GM23338 (cell line): ENCODE measurements around the gene AP1AR. TPM values are rescaled to one million over a fixed set of nuclear protein-coding genes. Genes with fewer than 3 reads are reported as not detected.

ENCODE experiments used
- ATAC-seq: fragments of 200-7000 bp; cut with Tn5 transposase; 3 replicates; pipeline ENCODE4 v1.9.1; 2020
- DNase-seq: peaks from one replicate; pipeline ENCODE4 v3.0.0-alpha.2; 2015; ENCODE audit warnings: low spot score
- H2AFZ ChIP-seq: fragments of 200-600 bp; sonication (generic); 2 replicates; pipeline ENCODE4 v1.8.0; 2016; ENCODE audit warnings: antibody characterized with exemption, mild to moderate bottlenecking, moderate library complexity
- H3F3A ChIP-seq: fragments of 200-600 bp; sonication (generic); replicated peaks from 2 replicates; pipeline ENCODE4 v1.8.0; 2017; ENCODE audit warnings: antibody characterized with exemption, mixed run types, low read depth
- H3K27ac ChIP-seq: fragments of 200-600 bp; sonication (generic); 2 replicates; pipeline ENCODE4 v1.6.1; 2016; ENCODE audit warnings: low read depth
- H3K27me3 ChIP-seq: fragments of 200-600 bp; sonication (generic); 2 replicates; pipeline ENCODE4 v1.8.0; 2016; ENCODE audit warnings: mild to moderate bottlenecking, mixed run types, moderate library complexity; ENCODE audit not compliant: insufficient read depth
- H3K36me3 ChIP-seq: fragments of 200-600 bp; sonication (generic); 2 replicates; pipeline ENCODE4 v1.8.0; 2016; ENCODE audit warnings: mild to moderate bottlenecking; ENCODE audit not compliant: insufficient read depth
- H3K4me1 ChIP-seq: fragments of 200-600 bp; sonication (generic); 2 replicates; pipeline ENCODE4 v1.8.0; 2016; ENCODE audit warnings: mild to moderate bottlenecking, moderate library complexity; ENCODE audit not compliant: insufficient read depth
- H3K4me2 ChIP-seq: fragments of 200-600 bp; sonication (generic); 2 replicates; pipeline ENCODE4 v1.7.1; 2017; ENCODE audit warnings: mixed run types
- H3K4me3 ChIP-seq: fragments of 200-600 bp; sonication (generic); 2 replicates; pipeline ENCODE4 v1.6.1; 2016; ENCODE audit warnings: mixed run types
- H3K79me2 ChIP-seq: fragments of 200-600 bp; sonication (generic); replicated peaks from 2 replicates; pipeline ENCODE4 v1.8.0; 2017; ENCODE audit warnings: mild to moderate bottlenecking; ENCODE audit not compliant: insufficient read depth
- H3K9me2 ChIP-seq: fragments of 200-600 bp; sonication (generic); 2 replicates; pipeline ENCODE4 v1.8.0; 2017; ENCODE audit not compliant: insufficient read depth
- H4K20me1 ChIP-seq: fragments of 200-600 bp; sonication (generic); replicated peaks from 2 replicates; pipeline ENCODE4 v1.8.0; 2017; ENCODE audit warnings: mild to moderate bottlenecking; ENCODE audit not compliant: insufficient read depth
- H3K27ac Mint-ChIP-seq: 2 replicates; pipeline ENCODE4 v1.8.0; 2020; ENCODE audit warnings: inconsistent platforms, mild to moderate bottlenecking, moderate library complexity, mixed read lengths
- H3K27me3 Mint-ChIP-seq: 3 replicates; pipeline ENCODE4 v1.8.0; 2022; ENCODE audit warnings: low read depth, mild to moderate bottlenecking, moderate library complexity, mixed read lengths, inconsistent platforms; ENCODE audit not compliant: insufficient read depth, poor library complexity
- H3K36me3 Mint-ChIP-seq: 3 replicates; pipeline ENCODE4 v1.8.0; 2021; ENCODE audit warnings: low read depth, mild to moderate bottlenecking, inconsistent platforms, moderate library complexity, mixed read lengths
- H3K4me1 Mint-ChIP-seq: 3 replicates; pipeline ENCODE4 v1.8.0; 2020; ENCODE audit warnings: mild to moderate bottlenecking, inconsistent platforms, mixed read lengths
- H3K4me3 Mint-ChIP-seq: 3 replicates; pipeline ENCODE4 v1.8.0; 2021; ENCODE audit warnings: moderate library complexity, mild to moderate bottlenecking, inconsistent platforms, mixed read lengths
- H3K9me3 Mint-ChIP-seq: 3 replicates; pipeline ENCODE4 v1.8.0; 2020; ENCODE audit warnings: moderate library complexity, mild to moderate bottlenecking, inconsistent platforms, mixed read lengths
- CREB1 ChIP-seq: fragments of 250-450 bp; sonication (Bioruptor Pico); IDR thresholded peaks from 2 replicates; pipeline ENCODE4 v1.5.0; 2020; ENCODE audit warnings: low read depth, mild to moderate bottlenecking, moderate library complexity
- EZH2 ChIP-seq: fragments of 200-600 bp; sonication (generic); IDR thresholded peaks from one replicate; pipeline ENCODE4 v1.8.0; 2017; ENCODE audit warnings: antibody characterized with exemption, mild to moderate bottlenecking, low read depth; ENCODE audit not compliant: unreplicated experiment
- EZH2phosphoT487 ChIP-seq: fragments of 200-600 bp; sonication (generic); IDR thresholded peaks from one replicate; pipeline ENCODE4 v1.8.1; 2018; ENCODE audit warnings: antibody characterized with exemption; ENCODE audit not compliant: unreplicated experiment
- JUNB ChIP-seq: IDR thresholded peaks from one replicate; pipeline ENCODE4 v1.6.1; 2016; ENCODE audit warnings: antibody characterized with exemption; ENCODE audit not compliant: unreplicated experiment
- NANOG ChIP-seq: IDR thresholded peaks from 2 replicates; pipeline ENCODE4 v1.6.1; 2016; ENCODE audit warnings: antibody characterized with exemption, borderline replicate concordance
- REST ChIP-seq: IDR thresholded peaks from one replicate; pipeline ENCODE4 v1.6.1; 2018; ENCODE audit warnings: antibody characterized with exemption; ENCODE audit not compliant: unreplicated experiment
- STAT1 ChIP-seq: IDR thresholded peaks from one replicate; pipeline ENCODE4 v1.6.1; 2016; ENCODE audit warnings: antibody characterized with exemption; ENCODE audit not compliant: unreplicated experiment
- ZNF114 ChIP-seq: fragments of 250-450 bp; sonication (Bioruptor Pico); IDR thresholded peaks from 2 replicates; pipeline ENCODE4 v1.5.0; 2020; ENCODE audit warnings: mild to moderate bottlenecking, moderate library complexity
- ZNF331 ChIP-seq: fragments of 250-450 bp; sonication (Bioruptor Pico); IDR thresholded peaks from 2 replicates; pipeline ENCODE4 v1.5.0; 2020; ENCODE audit warnings: low read depth, mild to moderate bottlenecking, moderate library complexity
- polyA plus RNA-seq: library from polyadenylated mRNA; unstranded; fragments of >200 nt; fragmentation: Nextera tagmentation; extraction: Ambion mirVana; gene quantifications from 2 replicates; pipeline ENCODE4 v1.2.1, GENCODE V29; 2016
- total RNA-seq: library from RNA; depleted of rRNA; stranded (reverse); fragments of >200 nt; shearing (Covaris generic); gene quantifications from 2 replicates; pipeline ENCODE4 v1.2.3, GENCODE V29; 2014
- TF ChIP-seq, protein P1 (sequence below), 2 experiments: fragments of 200-600 bp in 1 of 2; sonication (generic) in 1 of 2; conservative IDR thresholded peaks; 2 replicates each; pipeline versions ENCODE4 v1.5.1 to v1.6.1; 2016 to 2017; ENCODE audit warnings: antibody characterized with exemption in 2 of 2, low read depth in 2 of 2, mild to moderate bottlenecking in 2 of 2, moderate library complexity in 1 of 2
- TF ChIP-seq, protein P2 (sequence below): IDR thresholded peaks from 2 replicates; pipeline ENCODE4 v1.6.1; 2016; ENCODE audit warnings: antibody characterized with exemption

The AP1AR gene
- total and polyA plus RNA-seq, 2 experiments from 2014 or later = 17.5 to 28.0 TPM

GRCh38 chr4:112270051-112270450, 38.5 kb downstream of the AP1AR start (continued):
- TF ChIP-seq REST (no peak), EZH2phosphoT487 (no peak), CREB1 (CRISPR knock-in tag) (no peak), EZH2 (no peak), NANOG (no peak), ZNF114 (CRISPR knock-in tag) (no peak), STAT1 (no peak), ZNF331 (CRISPR knock-in tag) (no peak), JUNB (no peak)
- TF ChIP-seq, protein P1, sequence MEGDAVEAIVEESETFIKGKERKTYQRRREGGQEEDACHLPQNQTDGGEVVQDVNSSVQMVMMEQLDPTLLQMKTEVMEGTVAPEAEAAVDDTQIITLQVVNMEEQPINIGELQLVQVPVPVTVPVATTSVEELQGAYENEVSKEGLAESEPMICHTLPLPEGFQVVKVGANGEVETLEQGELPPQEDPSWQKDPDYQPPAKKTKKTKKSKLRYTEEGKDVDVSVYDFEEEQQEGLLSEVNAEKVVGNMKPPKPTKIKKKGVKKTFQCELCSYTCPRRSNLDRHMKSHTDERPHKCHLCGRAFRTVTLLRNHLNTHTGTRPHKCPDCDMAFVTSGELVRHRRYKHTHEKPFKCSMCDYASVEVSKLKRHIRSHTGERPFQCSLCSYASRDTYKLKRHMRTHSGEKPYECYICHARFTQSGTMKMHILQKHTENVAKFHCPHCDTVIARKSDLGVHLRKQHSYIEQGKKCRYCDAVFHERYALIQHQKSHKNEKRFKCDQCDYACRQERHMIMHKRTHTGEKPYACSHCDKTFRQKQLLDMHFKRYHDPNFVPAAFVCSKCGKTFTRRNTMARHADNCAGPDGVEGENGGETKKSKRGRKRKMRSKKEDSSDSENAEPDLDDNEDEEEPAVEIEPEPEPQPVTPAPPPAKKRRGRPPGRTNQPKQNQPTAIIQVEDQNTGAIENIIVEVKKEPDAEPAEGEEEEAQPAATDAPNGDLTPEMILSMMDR (conservative IDR thresholded peaks at IDR 0.05; ENCODE audit: low read depth in 2 of 2) = no peak
- TF ChIP-seq, protein P2, sequence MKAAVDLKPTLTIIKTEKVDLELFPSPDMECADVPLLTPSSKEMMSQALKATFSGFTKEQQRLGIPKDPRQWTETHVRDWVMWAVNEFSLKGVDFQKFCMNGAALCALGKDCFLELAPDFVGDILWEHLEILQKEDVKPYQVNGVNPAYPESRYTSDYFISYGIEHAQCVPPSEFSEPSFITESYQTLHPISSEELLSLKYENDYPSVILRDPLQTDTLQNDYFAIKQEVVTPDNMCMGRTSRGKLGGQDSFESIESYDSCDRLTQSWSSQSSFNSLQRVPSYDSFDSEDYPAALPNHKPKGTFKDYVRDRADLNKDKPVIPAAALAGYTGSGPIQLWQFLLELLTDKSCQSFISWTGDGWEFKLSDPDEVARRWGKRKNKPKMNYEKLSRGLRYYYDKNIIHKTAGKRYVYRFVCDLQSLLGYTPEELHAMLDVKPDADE = no peak

DNA sequence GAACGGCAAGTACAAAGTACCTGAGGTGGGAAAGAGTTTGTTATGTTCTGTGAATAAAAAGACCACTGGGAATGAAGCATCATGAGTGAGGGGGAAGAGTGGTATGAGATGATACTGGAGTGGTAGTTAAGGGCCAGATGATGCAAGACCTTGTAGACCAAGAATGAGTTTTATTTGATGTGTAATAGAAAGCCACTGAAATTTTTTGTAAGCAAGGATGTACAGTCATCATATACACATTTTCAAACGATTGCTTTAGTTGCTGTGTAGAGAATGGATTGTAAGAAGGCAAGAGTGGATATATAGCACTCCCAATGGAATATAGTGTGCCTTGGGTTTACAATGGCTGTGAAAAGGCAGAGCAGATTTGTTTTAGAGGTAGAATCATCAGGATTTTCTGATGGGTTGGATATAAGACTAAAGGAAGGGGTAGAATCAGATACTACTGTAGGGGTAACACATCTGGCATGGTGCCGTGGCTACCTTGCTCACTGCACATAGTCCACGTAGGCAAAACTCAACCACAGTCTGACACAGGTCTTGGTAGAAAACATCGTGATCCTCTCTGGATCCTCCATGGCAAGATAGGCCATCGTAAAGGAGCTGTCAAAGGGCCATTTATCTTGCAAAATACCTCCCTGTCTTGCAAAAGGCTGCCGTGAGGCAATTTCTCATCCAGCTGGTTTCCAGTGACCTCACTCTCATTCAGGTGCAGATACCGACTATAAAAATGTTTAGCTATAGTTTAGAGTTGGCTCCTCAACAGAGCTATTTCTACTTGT, 39.2 kb downstream of the AP1AR start:
- no peaks in the 10 kb centered on the region for H3K27me3 ChIP-seq
- H2AFZ ChIP-seq = no peak overlapping the region
- no peaks in the 10 kb centered on the region for H3K27me3 Mint-ChIP-seq
- H3K27ac Mint-ChIP-seq = no peak overlapping the region
- H3K79me2 ChIP-seq = no peaks in the 10 kb centered on the region
- ATAC-seq = peak; percentile 53
- H3F3A ChIP-seq = no peaks in the 10 kb centered on the region
- H3K36me3 Mint-ChIP-seq = peaks cover 33% of the 10 kb centered on the region
- no peak overlapping the region for H3K4me3 Mint-ChIP-seq
- peaks cover 20% of the 10 kb centered on the region for H3K4me1 ChIP-seq
- H3K4me1 Mint-ChIP-seq = peaks cover 20% of the 10 kb centered on the region
- H4K20me1 ChIP-seq = no peaks in the 10 kb centered on the region
- H3K9me2 ChIP-seq = no peaks in the 10 kb centered on the region
- no peak overlapping the region for H3K27ac ChIP-seq
- no peak for DNase-seq
- H3K4me2 ChIP-seq = peak overlapping the region; percentile 50; the same call in 1 of the 2 replicates
- H3K4me3 ChIP-seq = no peak overlapping the region
- peaks cover 10% of the 10 kb centered on the region; the same call in 2 of the 3 replicates for H3K9me3 Mint-ChIP-seq
- no peaks in the 10 kb centered on the region; the same call in 1 of the 2 replicates for H3K36me3 ChIP-seq
- TF ChIP-seq EZH2 = no peak
- no peak for TF ChIP-seq REST
- no peak for TF ChIP-seq NANOG
- TF ChIP-seq JUNB = no peak
- TF ChIP-seq STAT1 = no peak
- TF ChIP-seq, protein P1 (conservative IDR thresholded peaks at IDR 0.05; ENCODE audit: low read depth in 2 of 2) = no peak
- no peak for TF ChIP-seq CREB1 (CRISPR knock-in tag)
- TF ChIP-seq EZH2phosphoT487 = no peak
- TF ChIP-seq, protein P2 = no peak
- no peak for TF ChIP-seq ZNF114 (CRISPR knock-in tag)
